Liver (tissue), 3 donors: Measurements from ENCODE around the gene CDH4.

Experiments
- JUND ChIP-seq, 2 donors: IDR thresholded peaks; 2 replicates each; pipeline ENCODE4 v1.6.1; 2016; ENCODE audit warnings: antibody characterized with exemption in 2 of 2
- RAD21 ChIP-seq, 2 donors: IDR thresholded peaks; 2 replicates each; pipeline ENCODE4 v1.6.1; 2016; ENCODE audit warnings: antibody characterized with exemption in 2 of 2, mild to moderate bottlenecking in 2 of 2
- REST ChIP-seq: IDR thresholded peaks from 2 replicates; pipeline ENCODE4 v1.6.1; 2016; ENCODE audit warnings: antibody characterized with exemption, mild to moderate bottlenecking
- SP1 ChIP-seq: IDR thresholded peaks from 2 replicates; pipeline ENCODE4 v1.6.1; 2018; ENCODE audit warnings: antibody characterized with exemption, mild to moderate bottlenecking
- TAF1 ChIP-seq: conservative IDR thresholded peaks from 2 replicates; pipeline ENCODE4 v1.6.1; 2016; ENCODE audit warnings: antibody characterized with exemption, mild to moderate bottlenecking
- TF ChIP-seq, protein P1 (sequence below): fragments of 150-350 bp; IDR thresholded peaks from 2 replicates; pipeline ENCODE4 v1.5.1; 2017; ENCODE audit warnings: improper control_type of control experiment, low read depth, low read length; ENCODE audit not compliant: missing input control
- TF ChIP-seq, protein P2 (sequence below): IDR thresholded peaks from 2 replicates; pipeline ENCODE4 v1.6.1; 2016; ENCODE audit warnings: antibody characterized with exemption
- donor health status: healthy.
- donor health status: healthy.

GRCh38 chr20:61956396-61957342, 704.6 kb downstream of the CDH4 start:
- TF ChIP-seq, protein P1, sequence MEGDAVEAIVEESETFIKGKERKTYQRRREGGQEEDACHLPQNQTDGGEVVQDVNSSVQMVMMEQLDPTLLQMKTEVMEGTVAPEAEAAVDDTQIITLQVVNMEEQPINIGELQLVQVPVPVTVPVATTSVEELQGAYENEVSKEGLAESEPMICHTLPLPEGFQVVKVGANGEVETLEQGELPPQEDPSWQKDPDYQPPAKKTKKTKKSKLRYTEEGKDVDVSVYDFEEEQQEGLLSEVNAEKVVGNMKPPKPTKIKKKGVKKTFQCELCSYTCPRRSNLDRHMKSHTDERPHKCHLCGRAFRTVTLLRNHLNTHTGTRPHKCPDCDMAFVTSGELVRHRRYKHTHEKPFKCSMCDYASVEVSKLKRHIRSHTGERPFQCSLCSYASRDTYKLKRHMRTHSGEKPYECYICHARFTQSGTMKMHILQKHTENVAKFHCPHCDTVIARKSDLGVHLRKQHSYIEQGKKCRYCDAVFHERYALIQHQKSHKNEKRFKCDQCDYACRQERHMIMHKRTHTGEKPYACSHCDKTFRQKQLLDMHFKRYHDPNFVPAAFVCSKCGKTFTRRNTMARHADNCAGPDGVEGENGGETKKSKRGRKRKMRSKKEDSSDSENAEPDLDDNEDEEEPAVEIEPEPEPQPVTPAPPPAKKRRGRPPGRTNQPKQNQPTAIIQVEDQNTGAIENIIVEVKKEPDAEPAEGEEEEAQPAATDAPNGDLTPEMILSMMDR = no peak
- TF ChIP-seq RAD21 (IDR thresholded peaks at IDR 0.05) (no peak), TAF1 (no peak), REST (no peak), SP1 (no peak), JUND (IDR thresholded peaks at IDR 0.05) (no peak)
- TF ChIP-seq, protein P2, sequence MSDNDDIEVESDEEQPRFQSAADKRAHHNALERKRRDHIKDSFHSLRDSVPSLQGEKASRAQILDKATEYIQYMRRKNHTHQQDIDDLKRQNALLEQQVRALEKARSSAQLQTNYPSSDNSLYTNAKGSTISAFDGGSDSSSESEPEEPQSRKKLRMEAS = no peak
